Tibial artery (tissue), 4 donors: ENCODE data around the gene PPIA.
"Not testable (repeated sequence)": the region's sequence is repeated elsewhere in the genome, so short reads cannot be mapped to it uniquely, and the experiment has no call there.

Experiments
- DNase-seq, 2 donors: peaks; one replicate each; pipeline ENCODE4 v3.0.0-alpha.2; 2019
- H3K27ac ChIP-seq, 2 donors: fragments of 200-600 bp; sonication (generic) in 1 of 2; 1 replicate in 1 of 2; 2 replicates in 1 of 2; pipeline ENCODE4 v1.5.1; 2018 to 2019; ENCODE audit warnings: mild to moderate bottlenecking in 1 of 2
- H3K27me3 ChIP-seq, 2 donors: fragments of 200-600 bp; sonication (generic) in 1 of 2; one replicate each; pipeline versions ENCODE4 v1.5.1 to v1.6.0; 2016 to 2019
- H3K36me3 ChIP-seq, 3 donors: fragments of 200-600 bp; sonication (generic) in 2 of 3; one replicate each; pipeline ENCODE4 v1.5.1; 2016 to 2019; ENCODE audit warnings: mild to moderate bottlenecking in 2 of 3
- H3K4me1 ChIP-seq, 4 donors: fragments of 200-600 bp; sonication (generic) in 2 of 4; 1 replicate in 3 of 4; 2 replicates in 1 of 4; pipeline ENCODE4 v1.5.1; 2016 to 2019
- H3K4me3 ChIP-seq, 2 donors: fragments of 200-600 bp; sonication (generic) in 1 of 2; 1 replicate in 1 of 2; 2 replicates in 1 of 2; pipeline ENCODE4 v1.5.1; 2018 to 2019; ENCODE audit warnings: mild to moderate bottlenecking in 2 of 2
- H3K9me3 ChIP-seq, 3 donors: fragments of 200-600 bp; sonication (generic) in 1 of 3; one replicate each; pipeline ENCODE4 v1.5.1; 2016 to 2019
- CTCF ChIP-seq, 2 experiments: fragments of 200-600 bp in 1 of 2; fragments of 450-650 bp in 1 of 2; IDR thresholded peaks; one replicate each; pipeline ENCODE4 v1.5.1; 2017 to 2019; ENCODE audit warnings: antibody characterized with exemption in 2 of 2, mild to moderate bottlenecking in 1 of 2, moderate library complexity in 1 of 2
- intact Hi-C: fragments of 100-400 bp; cut with DNase I; formaldehyde crosslinking; loops from one replicate; pipeline ENCODE4 v1.15.0; 2023; ENCODE audit warnings: low total_unique reads

Gene PPIA

GRCh38 chr7:44827567-44827966 is 31.1 kb downstream of the PPIA start:
- DNase-seq, result no peak
- Histone ChIP-seq H3K27me3 (no peaks in the 10 kb centered on the region), H3K36me3 (peaks cover 37 to 60% (median 45%) of the 10 kb centered on the region in 3 donors), H3K4me1 (no peaks in the 10 kb centered on the region), H3K27ac (no peak overlapping the region), H3K9me3 (no peaks in the 10 kb centered on the region), H3K4me3 (no peak overlapping the region)
- no peak for TF ChIP-seq CTCF (IDR thresholded peaks at IDR 0.05)
- intact Hi-C loops, result no loop called here

GRCh38 chr7:44838751-44839150 is 42.3 kb downstream of the PPIA start:
- intact Hi-C loops, result no loop called here
- no peak for TF ChIP-seq CTCF (IDR thresholded peaks at IDR 0.05)
- Histone ChIP-seq H3K9me3 (no peaks in the 10 kb centered on the region), H3K36me3 (peaks cover 48 to 74% (median 58%) of the 10 kb centered on the region in 3 donors), H3K4me3 (no peak overlapping the region), H3K27me3 (no peaks in the 10 kb centered on the region), H3K4me1 (peaks cover 0 to 5% (median 0%) of the 10 kb centered on the region in 4 donors), H3K27ac (no peak overlapping the region)
- no peak for DNase-seq

- intact Hi-C loops, H3K27me3 ChIP-seq, H3K27ac ChIP-seq, H3K4me3 ChIP-seq, DNase-seq, H3K9me3 ChIP-seq: not testable (repeated sequence)
- H3K4me1 ChIP-seq, result peaks cover 0 to 27% (median 7%) of the 10 kb centered on the region in 4 donors
- H3K36me3 ChIP-seq, result peaks cover 23 to 37% (median 33%) of the 10 kb centered on the region in 3 donors
Measured at GRCh38 chr7:44842675-44843074, 46.2 kb downstream of the PPIA start.

- H3K27ac ChIP-seq, intact Hi-C loops, H3K9me3 ChIP-seq, H3K27me3 ChIP-seq, DNase-seq, H3K4me3 ChIP-seq: not testable (repeated sequence)
- Histone ChIP-seq H3K36me3 (peaks cover 22 to 29% (median 26%) of the 10 kb centered on the region in 3 donors), H3K4me1 (peaks cover 0 to 27% (median 7%) of the 10 kb centered on the region in 4 donors)
Measured at GRCh38 chr7:44843440-44843839, 47.0 kb downstream of the PPIA start.

DNA sequence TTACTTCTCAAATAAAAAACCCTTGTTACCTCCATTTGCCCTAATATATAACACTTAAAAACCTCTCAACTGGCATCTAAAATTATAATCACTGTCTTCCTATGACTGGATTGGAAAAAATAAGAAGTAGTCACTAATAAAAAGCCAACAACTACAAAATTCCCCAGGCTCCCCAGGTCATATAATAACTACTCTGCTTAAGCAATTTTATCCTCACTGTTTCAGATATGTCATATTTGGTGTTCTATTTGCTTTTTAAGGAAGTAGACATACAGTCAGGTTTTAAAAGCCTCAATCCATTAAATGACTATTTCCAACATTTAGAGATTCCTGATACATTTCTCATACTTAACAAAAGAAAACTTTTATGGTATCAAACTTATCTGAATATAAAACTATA is 49.0 kb downstream of the PPIA start:
- Histone ChIP-seq H3K36me3 (peaks cover 5 to 10% (median 9%) of the 10 kb centered on the region in 3 donors), H3K27me3 (no peaks in the 10 kb centered on the region), H3K4me1 (peaks cover 0 to 33% (median 12%) of the 10 kb centered on the region in 4 donors), H3K4me3 (no peak overlapping the region), H3K27ac (no peak overlapping the region), H3K9me3 (no peaks in the 10 kb centered on the region)
- intact Hi-C loops, result loop anchor here (5.0 kb wide), 2 partner anchors 42 to 258 kb away; partner anchors contain the start of gene PURB
- no peak for TF ChIP-seq CTCF (IDR thresholded peaks at IDR 0.05)
- DNase-seq, result no peak

DNA sequence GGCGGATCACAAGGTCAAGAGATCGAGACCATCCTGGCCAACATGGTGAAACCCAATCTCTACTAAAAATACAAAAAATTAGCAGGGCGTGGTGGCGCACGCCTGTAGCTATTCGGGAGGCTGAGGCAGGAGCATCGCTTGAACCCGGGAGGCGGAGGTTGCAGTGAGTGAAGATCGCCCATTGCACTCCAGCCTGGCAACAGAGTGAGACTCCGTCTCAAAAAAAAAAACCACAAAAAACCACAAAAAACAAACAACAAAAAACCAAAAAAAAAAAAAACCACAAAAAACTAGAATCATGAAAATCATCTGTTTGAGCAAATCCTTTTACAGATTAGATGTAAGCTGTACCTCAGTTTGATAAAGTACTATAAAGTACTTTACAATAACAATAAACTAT is 49.9 kb downstream of the PPIA start:
- intact Hi-C loops, result loop anchor here (2.0 to 5.0 kb wide), 3 partner anchors 41 to 259 kb away; partner anchors contain the start of genes PPIA and PURB
- H3K4me1 ChIP-seq, result peaks cover 0 to 33% (median 12%) of the 10 kb centered on the region in 4 donors
- H3K9me3 ChIP-seq, DNase-seq, H3K36me3 ChIP-seq, H3K27me3 ChIP-seq: not testable (repeated sequence)
- H3K4me3 ChIP-seq, result peak overlapping the region; percentile 55 to 86
- H3K27ac ChIP-seq, result peak overlapping the region; percentile 89 to 97

DNA sequence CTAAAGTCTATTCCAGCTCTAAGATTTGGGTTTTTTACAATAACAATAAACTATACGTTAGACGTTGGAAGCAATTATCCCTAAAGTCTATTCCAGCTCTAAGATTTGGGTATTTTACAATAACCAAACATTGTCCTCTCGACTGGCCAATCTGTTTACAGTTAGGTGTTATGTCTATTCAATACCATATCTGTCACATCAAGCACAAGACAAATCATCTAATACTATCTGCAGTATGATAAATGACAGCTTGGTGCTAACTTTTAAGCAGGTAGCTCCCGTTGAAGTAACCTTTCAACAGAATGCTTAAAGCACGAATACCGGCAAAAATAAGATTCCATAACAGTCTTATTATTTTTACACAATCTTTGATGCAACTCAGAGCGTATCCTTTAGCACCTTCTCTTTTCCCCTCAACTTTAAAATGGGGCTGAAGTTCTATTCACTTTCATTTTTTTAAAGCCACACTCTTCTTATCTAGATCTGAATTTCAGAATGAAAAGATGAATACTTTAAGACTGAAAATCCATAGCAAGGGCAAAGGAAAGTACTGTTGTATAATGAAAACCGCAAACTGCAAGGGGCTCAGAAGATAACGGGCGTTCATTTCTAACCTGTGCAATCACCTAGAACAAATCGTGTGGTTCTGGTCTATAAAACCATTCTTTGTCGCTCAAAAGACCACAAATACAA is 50.5 kb downstream of the PPIA start:
- Histone ChIP-seq H3K27me3 (no peaks in the 10 kb centered on the region), H3K36me3 (peaks cover 0 to 4% (median 0%) of the 10 kb centered on the region in 3 donors), H3K4me3 (peak overlapping the region; percentile 55 to 86), H3K9me3 (no peaks in the 10 kb centered on the region), H3K27ac (peak overlapping the region; percentile 89 to 97), H3K4me1 (peaks cover 0 to 33% (median 12%) of the 10 kb centered on the region in 4 donors)
- no peak for TF ChIP-seq CTCF (IDR thresholded peaks at IDR 0.05)
- no peak for DNase-seq
- intact Hi-C loops, result loop anchor here (2.0 to 5.0 kb wide), 3 partner anchors 40 to 260 kb away; partner anchors contain the start of genes PPIA and PURB
